D721Med (cell line): ENCODE results near the gene TDP2.

ENCODE experiments used
- DNase-seq: peaks from one replicate; pipeline ENCODE4 v3.0.0; 2011; ENCODE audit warnings: low spot score; ENCODE audit not compliant: insufficient read length
- FAIRE-seq: peaks from 2 replicates; lab custom pipeline; 2011; peaks lifted over from hg19 to GRCh38; lab: Jason Lieb, UNC
- TF ChIP-seq, protein P1 (sequence below): IDR thresholded peaks from 2 replicates; pipeline ENCODE4 v1.5.1; 2012; ENCODE audit warnings: mild to moderate bottlenecking, control low read depth; ENCODE audit not compliant: insufficient read depth; ENCODE audit errors: missing control alignments

TDP2 gene

GRCh38 chr6:24658573-24659560 lies 7.8 kb downstream of the TDP2 start:
- no peak for FAIRE-seq
- DNase-seq: no peak
- TF ChIP-seq, protein P1, sequence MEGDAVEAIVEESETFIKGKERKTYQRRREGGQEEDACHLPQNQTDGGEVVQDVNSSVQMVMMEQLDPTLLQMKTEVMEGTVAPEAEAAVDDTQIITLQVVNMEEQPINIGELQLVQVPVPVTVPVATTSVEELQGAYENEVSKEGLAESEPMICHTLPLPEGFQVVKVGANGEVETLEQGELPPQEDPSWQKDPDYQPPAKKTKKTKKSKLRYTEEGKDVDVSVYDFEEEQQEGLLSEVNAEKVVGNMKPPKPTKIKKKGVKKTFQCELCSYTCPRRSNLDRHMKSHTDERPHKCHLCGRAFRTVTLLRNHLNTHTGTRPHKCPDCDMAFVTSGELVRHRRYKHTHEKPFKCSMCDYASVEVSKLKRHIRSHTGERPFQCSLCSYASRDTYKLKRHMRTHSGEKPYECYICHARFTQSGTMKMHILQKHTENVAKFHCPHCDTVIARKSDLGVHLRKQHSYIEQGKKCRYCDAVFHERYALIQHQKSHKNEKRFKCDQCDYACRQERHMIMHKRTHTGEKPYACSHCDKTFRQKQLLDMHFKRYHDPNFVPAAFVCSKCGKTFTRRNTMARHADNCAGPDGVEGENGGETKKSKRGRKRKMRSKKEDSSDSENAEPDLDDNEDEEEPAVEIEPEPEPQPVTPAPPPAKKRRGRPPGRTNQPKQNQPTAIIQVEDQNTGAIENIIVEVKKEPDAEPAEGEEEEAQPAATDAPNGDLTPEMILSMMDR: no peak

- TF ChIP-seq, protein P1: no peak
- DNase-seq (no peak), FAIRE-seq (no peak)
Measured at GRCh38 chr6:24655215-24655614, 11.5 kb downstream of the TDP2 start.

GRCh38 chr6:24650365-24650764 lies 16.3 kb downstream of the TDP2 start:
- DNase-seq: no peak
- FAIRE-seq: no peak
- TF ChIP-seq, protein P1: no peak

DNA sequence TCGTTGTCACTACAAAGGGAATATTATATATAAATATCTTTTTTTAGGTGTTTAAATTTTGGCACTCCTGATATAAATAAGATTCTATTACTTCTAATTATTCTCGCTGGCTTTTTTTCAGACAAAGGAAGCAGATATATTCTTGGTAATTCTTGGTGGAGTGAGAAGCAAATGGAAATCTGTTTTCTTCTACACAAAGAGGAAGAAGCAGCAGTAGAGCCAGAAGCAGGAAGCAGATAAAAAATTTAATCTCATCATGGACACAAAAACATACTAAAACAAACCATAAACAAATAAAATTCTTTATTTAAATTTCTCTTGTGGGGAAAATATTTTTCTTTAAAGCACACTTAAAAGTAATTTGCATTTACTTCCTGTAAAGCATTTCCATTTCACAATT lies 17.0 kb downstream of the TDP2 start:
- FAIRE-seq (no peak), DNase-seq (no peak)
- TF ChIP-seq, protein P1: no peak

GRCh38 chr6:24648276-24648675 lies 18.4 kb downstream of the TDP2 start:
- DNase-seq (no peak), FAIRE-seq (no peak)

DNA sequence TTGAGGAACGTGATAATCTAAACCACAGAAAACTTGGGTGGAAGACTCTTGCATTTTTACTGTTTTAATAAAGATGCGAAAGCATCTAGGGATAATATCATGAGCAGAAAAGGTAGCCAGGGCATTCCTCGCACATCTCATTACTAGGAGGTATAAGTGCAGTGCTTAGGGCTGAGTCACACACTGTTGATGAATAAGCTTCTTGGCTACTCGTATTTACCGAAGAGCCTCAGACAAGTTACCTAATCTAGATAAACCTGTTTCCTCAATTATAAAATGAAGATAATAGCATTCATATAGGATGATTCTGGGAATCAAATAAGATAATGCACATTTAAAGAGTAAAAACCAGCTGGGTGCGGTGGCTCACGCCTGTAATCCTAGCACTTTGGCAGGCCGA lies 19.9 kb downstream of the TDP2 start:
- DNase-seq (no peak), FAIRE-seq (no peak)
- TF ChIP-seq, protein P1: no peak

More at GRCh38 chr6:24648276-24648675, 18.4 kb downstream of the TDP2 start:
- TF ChIP-seq, protein P1: no peak

DNA sequence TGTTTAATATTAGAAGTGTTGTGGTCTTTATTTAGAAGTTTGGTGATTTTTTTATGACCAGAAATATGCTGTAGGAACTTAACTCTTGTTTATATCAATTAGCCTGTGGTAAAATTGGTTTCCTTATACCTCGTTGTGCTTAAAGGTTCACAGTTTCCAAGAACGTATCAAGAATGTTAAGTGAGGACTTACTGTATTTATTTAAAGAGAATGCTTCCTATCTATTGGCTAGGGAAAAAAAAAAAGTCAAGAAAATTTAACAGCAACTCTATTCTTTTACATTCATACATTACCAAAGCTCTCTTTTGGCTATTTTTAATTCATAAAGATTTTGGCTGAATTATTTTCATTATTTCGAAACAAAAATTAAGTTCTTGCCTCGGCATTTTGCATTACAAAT lies 22.3 kb downstream of the TDP2 start:
- TF ChIP-seq, protein P1: no peak
- DNase-seq: no peak
- FAIRE-seq: no peak
